ENCODE measurements around the gene ZNF654. TPM values are rescaled to one million over a fixed set of nuclear protein-coding genes. Genes with fewer than 3 reads are reported as not detected.

Gene ZNF654
- total and polyA plus RNA-seq, 10 of the 15 experiments (the other 5 are each of a cell fraction or from before 2014, with no cell fraction given): 2.7 to 14.2 (median 10.0) TPM

DNA sequence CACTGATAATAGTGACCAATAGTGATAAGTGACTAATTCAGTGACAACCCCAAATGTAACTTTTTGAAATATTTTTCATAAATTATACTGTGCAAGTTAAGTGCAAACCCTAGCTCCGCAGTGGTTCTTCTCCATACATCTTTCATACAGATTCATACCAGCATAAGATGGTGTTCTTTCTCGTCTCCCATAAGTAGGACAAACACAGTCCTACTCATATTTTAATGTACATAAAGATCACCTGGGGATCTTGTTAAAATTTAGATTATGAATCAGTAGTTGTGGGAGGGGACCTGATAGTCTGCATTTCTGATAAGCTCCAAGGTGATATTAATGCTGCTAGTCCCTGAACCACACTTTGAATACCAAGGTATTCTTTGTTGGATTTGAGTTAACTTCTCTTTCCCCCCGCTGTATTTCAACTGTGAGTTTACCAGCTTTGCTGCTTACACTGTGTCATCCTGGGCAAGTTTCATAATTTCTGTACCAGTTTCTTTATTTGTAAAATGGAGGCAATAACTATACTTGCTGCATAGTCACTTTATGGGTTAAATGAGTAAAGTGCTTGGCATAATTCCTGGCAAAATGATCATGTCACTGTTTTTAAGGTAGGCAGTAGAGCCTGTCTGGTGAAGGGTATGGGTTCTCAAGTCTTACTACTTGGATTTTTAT is 56.0 kb downstream of the ZNF654 start:
- 43% methylated on average over 3 of the region's 3 CpGs for WGBS (ENCODE audit: insufficient coverage, insufficient replicate concordance, low lambda C conversion rate, missing lambda C conversion rate)
- no peak overlapping the region for H3K27ac ChIP-seq (ENCODE audit: control insufficient read depth, insufficient read depth)
- H3K9me3 ChIP-seq (replicated peaks; ENCODE audit: control insufficient read depth, insufficient read depth, low read length): peaks cover 2% of the 10 kb centered on the region; the same call in 2 of the 3 replicates
- no TSS peak for BruUV-seq (replicated peaks)
- ATAC-seq (no peak), FAIRE-seq (no peak), DNase-seq (ENCODE audit: low read depth, low spot score) (no peak)
- H3K27me3 ChIP-seq (replicated peaks in 1 of 2; ENCODE audit: control insufficient read depth in 2 of 2, insufficient read depth in 2 of 2, low read length in 1 of 2): no peaks in the 10 kb centered on the region
- intact Hi-C loops (cut with micrococcal nuclease; ENCODE audit: unreplicated experiment): loop anchor here (5.0 kb wide), 2 partner anchors 67 to 818 kb away; no protein-coding TSS in a partner anchor
- in situ Hi-C loops (cut with MboI): no loop called here
- H3K9ac ChIP-seq (ENCODE audit: control insufficient read depth, insufficient read depth, low read length): no peak overlapping the region
- peaks cover 2% of the 10 kb centered on the region for H3K79me2 ChIP-seq (ENCODE audit: control insufficient read depth, insufficient read depth, low read length)
- no peaks in the 10 kb centered on the region for H3K4me1 ChIP-seq (ENCODE audit: control insufficient read depth, insufficient read depth, low read length)
- ChIA-PET SMC1A (ENCODE audit: uncharacterized antibody, unreplicated experiment) (interaction anchor here (0.7 to 4.2 kb wide), 7 partner anchors 9 to 55 kb away, joined by 3 to 20 read pairs (median 3); no protein-coding TSS in a partner anchor), RAD21 (ENCODE audit: unreplicated experiment) (no interaction called here), POLR2A (no interaction called here), CTCF (interaction anchor here (0.8 to 2.8 kb wide), 6 partner anchors 11 to 816 kb away, joined by 3 to 21 read pairs (median 4); no protein-coding TSS in a partner anchor)
- no peak overlapping the region for H2AFZ ChIP-seq (ENCODE audit: control insufficient read depth, low read depth, low read length)
- H3K36me3 ChIP-seq (ENCODE audit: control insufficient read depth in 2 of 2, insufficient read depth in 2 of 2, low read length in 1 of 2): peaks cover 0 to 6% of the 10 kb centered on the region in 2 experiments; a peak in 2 of 4 replicates
- H4K20me1 ChIP-seq (ENCODE audit: control insufficient read depth, insufficient read depth): no peaks in the 10 kb centered on the region
- no peak for TF ChIP-seq RBBP5 (conservative IDR thresholded peaks at IDR 0.05)
- no peak for TF ChIP-seq MYB (IDR thresholded peaks at IDR 0.05; ENCODE audit: borderline replicate concordance, low read depth, low read length)
- TF ChIP-seq, protein P1, sequence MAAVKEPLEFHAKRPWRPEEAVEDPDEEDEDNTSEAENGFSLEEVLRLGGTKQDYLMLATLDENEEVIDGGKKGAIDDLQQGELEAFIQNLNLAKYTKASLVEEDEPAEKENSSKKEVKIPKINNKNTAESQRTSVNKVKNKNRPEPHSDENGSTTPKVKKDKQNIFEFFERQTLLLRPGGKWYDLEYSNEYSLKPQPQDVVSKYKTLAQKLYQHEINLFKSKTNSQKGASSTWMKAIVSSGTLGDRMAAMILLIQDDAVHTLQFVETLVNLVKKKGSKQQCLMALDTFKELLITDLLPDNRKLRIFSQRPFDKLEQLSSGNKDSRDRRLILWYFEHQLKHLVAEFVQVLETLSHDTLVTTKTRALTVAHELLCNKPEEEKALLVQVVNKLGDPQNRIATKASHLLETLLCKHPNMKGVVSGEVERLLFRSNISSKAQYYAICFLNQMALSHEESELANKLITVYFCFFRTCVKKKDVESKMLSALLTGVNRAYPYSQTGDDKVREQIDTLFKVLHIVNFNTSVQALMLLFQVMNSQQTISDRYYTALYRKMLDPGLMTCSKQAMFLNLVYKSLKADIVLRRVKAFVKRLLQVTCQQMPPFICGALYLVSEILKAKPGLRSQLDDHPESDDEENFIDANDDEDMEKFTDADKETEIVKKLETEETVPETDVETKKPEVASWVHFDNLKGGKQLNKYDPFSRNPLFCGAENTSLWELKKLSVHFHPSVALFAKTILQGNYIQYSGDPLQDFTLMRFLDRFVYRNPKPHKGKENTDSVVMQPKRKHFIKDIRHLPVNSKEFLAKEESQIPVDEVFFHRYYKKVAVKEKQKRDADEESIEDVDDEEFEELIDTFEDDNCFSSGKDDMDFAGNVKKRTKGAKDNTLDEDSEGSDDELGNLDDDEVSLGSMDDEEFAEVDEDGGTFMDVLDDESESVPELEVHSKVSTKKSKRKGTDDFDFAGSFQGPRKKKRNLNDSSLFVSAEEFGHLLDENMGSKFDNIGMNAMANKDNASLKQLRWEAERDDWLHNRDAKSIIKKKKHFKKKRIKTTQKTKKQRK (IDR thresholded peaks at IDR 0.05; ENCODE audit: low read depth, low read length): no peak
- no peak for TF ChIP-seq NFYB (IDR thresholded peaks at IDR 0.05; ENCODE audit: insufficient read depth, low read depth, low read length)
- no peak for TF ChIP-seq POU2F2 (IDR thresholded peaks at IDR 0.05; ENCODE audit: borderline replicate concordance, low read depth, low read length)
- TF ChIP-seq ZZZ3 (IDR thresholded peaks at IDR 0.05; ENCODE audit: control insufficient read depth, insufficient read length, low read depth): no peak
- no peak for TF ChIP-seq KAT2A (conservative IDR thresholded peaks at IDR 0.05; ENCODE audit: control insufficient read depth, low read depth, low read length)
- no peak for TF ChIP-seq ZSCAN29 (IDR thresholded peaks at IDR 0.05)
- no peak for TF ChIP-seq HDGF (IDR thresholded peaks at IDR 0.05)
- no peak overlapping the region for H3K4me2 ChIP-seq (ENCODE audit: control insufficient read depth, insufficient read depth)
- H3K4me3 ChIP-seq: no peak overlapping the region
